Esophagus mucosa (tissue), 1 donor: Measurements from ENCODE around the gene DLG4. TPM values are rescaled to one million over a fixed set of nuclear protein-coding genes. Genes with fewer than 3 reads are reported as not detected.

Experiments
- ATAC-seq: fragments of 200-7000 bp; cut with Tn5 transposase; one replicate; pipeline ENCODE4 v1.9.1; 2020
- total RNA-seq: library from RNA; stranded (reverse); gene quantifications from one replicate; pipeline ENCODE4 v1.2.4, GENCODE V29; 2023
- donor health status: DM: yes; HTN: yes; CAD: no.

Gene DLG4
- total RNA-seq, 1 donor from 2014 or later: 3.1 TPM

- ATAC-seq: no peak
Observed at GRCh38 chr17:7229504-7229903, 9.9 kb upstream of the DLG4 start.

- peak; percentile 1 for ATAC-seq
Observed at GRCh38 chr17:7228920-7229319, 9.3 kb upstream of the DLG4 start.

GRCh38 chr17:7226721-7227710 lies 7.4 kb upstream of the DLG4 start:
- no peak for ATAC-seq

GRCh38 chr17:7225711-7226331 lies 6.2 kb upstream of the DLG4 start:
- no peak for ATAC-seq

GRCh38 chr17:7224661-7225111 lies 5.0 kb upstream of the DLG4 start:
- ATAC-seq: no peak

- no peak for ATAC-seq
Observed at GRCh38 chr17:7224110-7224509, 4.5 kb upstream of the DLG4 start.

GRCh38 chr17:7223375-7223774 lies 3.7 kb upstream of the DLG4 start:
- ATAC-seq: no peak

GRCh38 chr17:7222972-7223292 lies 3.3 kb upstream of the DLG4 start:
- no peak for ATAC-seq

- ATAC-seq: no peak
Observed at GRCh38 chr17:7222093-7222971, 2.7 kb upstream of the DLG4 start.

GRCh38 chr17:7221278-7222092 lies 1.8 kb upstream of the DLG4 start:
- ATAC-seq: peak; percentile 24

- ATAC-seq: peak; percentile 72
Observed at GRCh38 chr17:7220593-7221277, 1.1 kb upstream of the DLG4 start.

GRCh38 chr17:7219229-7219811 lies 316 bp downstream of the DLG4 start:
- no peak for ATAC-seq

GRCh38 chr17:7218758-7219157 lies 878 bp downstream of the DLG4 start:
- ATAC-seq: no peak

- no peak for ATAC-seq
Observed at GRCh38 chr17:7218166-7218565, 1.5 kb downstream of the DLG4 start.

GRCh38 chr17:7217113-7217987 lies 2.3 kb downstream of the DLG4 start:
- no peak for ATAC-seq

GRCh38 chr17:7216242-7217112 lies 3.2 kb downstream of the DLG4 start:
- no peak for ATAC-seq

- no peak for ATAC-seq
Observed at GRCh38 chr17:7215652-7216180, 3.9 kb downstream of the DLG4 start.

GRCh38 chr17:7215136-7215638 lies 4.4 kb downstream of the DLG4 start:
- ATAC-seq: no peak
